DOHH2 (cell line): Measurements from ENCODE around the gene MBP.

Source experiments
- H3F3A ChIP-seq: fragments of 200-600 bp; sonication (generic), shearing (Covaris generic); 2 replicates; pipeline ENCODE4 v1.6.0; 2016; ENCODE audit warnings: antibody characterized with exemption, mild to moderate bottlenecking; ENCODE audit not compliant: control insufficient read depth, insufficient read depth
- H3K27ac ChIP-seq: fragments of 200-600 bp; sonication (generic); 2 replicates; pipeline ENCODE4 v1.5.1; 2014; ENCODE audit warnings: low read depth, mild to moderate bottlenecking, low read length, moderate library complexity
- H3K27me3 ChIP-seq: fragments of 200-600 bp; sonication (generic); 2 replicates; pipeline ENCODE4 v1.6.1; 2014; ENCODE audit warnings: mild to moderate bottlenecking, low read length, mixed read lengths; ENCODE audit not compliant: control insufficient read depth
- H3K36me3 ChIP-seq: fragments of 200-600 bp; sonication (generic); 2 replicates; pipeline ENCODE4 v1.6.1; 2014; ENCODE audit warnings: mild to moderate bottlenecking, low read length, moderate library complexity, mixed read lengths; ENCODE audit not compliant: control insufficient read depth
- H3K4me1 ChIP-seq: fragments of 200-600 bp; sonication (generic); 2 replicates; pipeline ENCODE4 v1.6.1; 2014; ENCODE audit warnings: mild to moderate bottlenecking, low read length, mixed read lengths; ENCODE audit not compliant: control insufficient read depth
- H3K4me2 ChIP-seq: fragments of 200-600 bp; sonication (generic); 2 replicates; pipeline ENCODE4 v1.6.0; 2014; ENCODE audit warnings: mild to moderate bottlenecking, low read length, moderate library complexity
- H3K4me3 ChIP-seq: fragments of 200-600 bp; sonication (generic); 2 replicates; pipeline ENCODE4 v1.5.1; 2014; ENCODE audit warnings: mild to moderate bottlenecking, low read length, mixed read lengths
- H3K79me2 ChIP-seq: fragments of 200-600 bp; sonication (generic); 2 replicates; pipeline ENCODE4 v1.6.1; 2014; ENCODE audit warnings: mild to moderate bottlenecking, low read length, mixed read lengths; ENCODE audit not compliant: control insufficient read depth
- H3K9me2 ChIP-seq: fragments of 200-600 bp; sonication (generic); replicated peaks from 2 replicates; pipeline ENCODE4 v1.6.1; 2014; ENCODE audit warnings: mild to moderate bottlenecking, low read length, mixed read lengths; ENCODE audit not compliant: control insufficient read depth
- H3K9me3 ChIP-seq: fragments of 200-600 bp; sonication (generic); 2 replicates; pipeline ENCODE4 v1.6.1; 2014; ENCODE audit warnings: antibody characterized with exemption, low read length, mixed read lengths; ENCODE audit not compliant: control insufficient read depth, insufficient read depth
- H4K20me1 ChIP-seq: fragments of 200-600 bp; sonication (generic); 2 replicates; pipeline ENCODE4 v1.6.0; 2014; ENCODE audit warnings: low read depth, mild to moderate bottlenecking, antibody characterized with exemption, low read length, moderate library complexity; ENCODE audit not compliant: control insufficient read depth, insufficient read depth
- CTCF ChIP-seq: fragments of 200-600 bp; sonication (generic); IDR thresholded peaks from one replicate; pipeline ENCODE4 v1.5.1; 2014; ENCODE audit warnings: antibody characterized with exemption, mild to moderate bottlenecking, low read depth, low read length; ENCODE audit not compliant: poor library complexity, severe bottlenecking
- EZH2phosphoT487 ChIP-seq: fragments of 200-600 bp; sonication (generic); IDR thresholded peaks from 2 replicates; pipeline ENCODE4 v1.6.1; 2017; ENCODE audit warnings: borderline replicate concordance, mild to moderate bottlenecking, antibody characterized with exemption, low read length, moderate library complexity, mixed read lengths

Gene MBP

GRCh38 chr18:77111951-77112746, 20.4 kb downstream of the MBP start:
- 0 out of 2 replicates have a peak, but pooled peaks cover 3% of the 10 kb centered on the region for H3F3A ChIP-seq
- no peak overlapping the region for H3K4me2 ChIP-seq
- no peak for TF ChIP-seq CTCF
- TF ChIP-seq EZH2phosphoT487 = no peak
- no peaks in the 10 kb centered on the region for H3K27me3 ChIP-seq
- H3K9me2 ChIP-seq = no peaks in the 10 kb centered on the region
- H3K79me2 ChIP-seq = peaks cover 22% of the 10 kb centered on the region
- H3K4me3 ChIP-seq = no peak overlapping the region
- H3K36me3 ChIP-seq = peaks cover 9% of the 10 kb centered on the region; the same call in 1 of the 2 replicates
- no peak overlapping the region for H3K27ac ChIP-seq
- H3K9me3 ChIP-seq = no peaks in the 10 kb centered on the region
- H4K20me1 ChIP-seq = peaks cover 3% of the 10 kb centered on the region; the same call in 1 of the 2 replicates
- H3K4me1 ChIP-seq = peaks cover 27% of the 10 kb centered on the region

- H4K20me1 ChIP-seq = peaks cover 3% of the 10 kb centered on the region; the same call in 1 of the 2 replicates
- H3K4me3 ChIP-seq = no peak overlapping the region
- H3K9me2 ChIP-seq = no peaks in the 10 kb centered on the region
- H3F3A ChIP-seq = 0 out of 2 replicates have a peak, but pooled peaks cover 3% of the 10 kb centered on the region
- TF ChIP-seq EZH2phosphoT487 (no peak), CTCF (no peak)
- peaks cover 23% of the 10 kb centered on the region for H3K79me2 ChIP-seq
- H3K9me3 ChIP-seq = no peaks in the 10 kb centered on the region
- peaks cover 34% of the 10 kb centered on the region for H3K4me1 ChIP-seq
- peaks cover 9% of the 10 kb centered on the region; the same call in 1 of the 2 replicates for H3K36me3 ChIP-seq
- H3K4me2 ChIP-seq = no peak overlapping the region
- no peak overlapping the region for H3K27ac ChIP-seq
- no peaks in the 10 kb centered on the region for H3K27me3 ChIP-seq
These were observed 21.1 kb downstream of the MBP start for GRCh38 chr18:77111449-77111848.

GRCh38 chr18:77110936-77111335, 21.6 kb downstream of the MBP start:
- H3K4me2 ChIP-seq = no peak overlapping the region
- H3K36me3 ChIP-seq = peaks cover 9% of the 10 kb centered on the region; the same call in 1 of the 2 replicates
- TF ChIP-seq EZH2phosphoT487 (no peak), CTCF (no peak)
- no peaks in the 10 kb centered on the region for H3K27me3 ChIP-seq
- no peaks in the 10 kb centered on the region for H3K9me2 ChIP-seq
- H3K79me2 ChIP-seq = peaks cover 21% of the 10 kb centered on the region
- peaks cover 3% of the 10 kb centered on the region; the same call in 1 of the 2 replicates for H4K20me1 ChIP-seq
- H3K4me3 ChIP-seq = no peak overlapping the region
- H3F3A ChIP-seq = 0 out of 2 replicates have a peak, but pooled peaks cover 3% of the 10 kb centered on the region
- no peaks in the 10 kb centered on the region for H3K9me3 ChIP-seq
- peaks cover 38% of the 10 kb centered on the region for H3K4me1 ChIP-seq
- no peak overlapping the region for H3K27ac ChIP-seq
